ENCODE measurements around the gene AGO1. TPM values are rescaled to one million over a fixed set of nuclear protein-coding genes. Genes with fewer than 3 reads are reported as not detected.
"Not testable (repeated sequence)": the region's sequence is repeated elsewhere in the genome, so short reads cannot be mapped to it uniquely, and the experiment has no call there.

Gene AGO1
- total and polyA plus RNA-seq, 10 of the 15 experiments (the other 5 are each of a cell fraction or from before 2014, with no cell fraction given) = 1.8 to 24.0 (median 8.1) TPM

- TF ChIP-seq HDGF (IDR thresholded peaks at IDR 0.05) (no peak), MLLT1 (IDR thresholded peaks at IDR 0.05) (no peak), NRF1 (conservative IDR thresholded peaks at IDR 0.05; ENCODE audit: low read depth, low read length) (no peak), FOS (IDR thresholded peaks at IDR 0.05; ENCODE audit: borderline replicate concordance, extremely low read depth, insufficient read length) (no peak), BCL11A (IDR thresholded peaks at IDR 0.05; ENCODE audit: low read depth, low read length) (no peak)
Observed at GRCh38 chr1:35971601-35972000, 88.6 kb downstream of the AGO1 start (continued).

- DNase-seq (ENCODE audit: low read depth, low spot score); H3K27me3 ChIP-seq (replicated peaks in 1 of 2; ENCODE audit: control insufficient read depth in 2 of 2, insufficient read depth in 2 of 2, low read length in 1 of 2); FAIRE-seq; H3K4me2 ChIP-seq (ENCODE audit: control insufficient read depth, insufficient read depth); BruUV-seq (replicated peaks); H3K4me1 ChIP-seq (ENCODE audit: control insufficient read depth, insufficient read depth, low read length); H3K27ac ChIP-seq (ENCODE audit: control insufficient read depth, insufficient read depth); intact Hi-C loops (cut with micrococcal nuclease; ENCODE audit: unreplicated experiment); in situ Hi-C loops (cut with MboI); RAD21 ChIA-PET (ENCODE audit: unreplicated experiment); H3K4me3 ChIP-seq; ATAC-seq; H4K20me1 ChIP-seq (ENCODE audit: control insufficient read depth, insufficient read depth); H3K9me3 ChIP-seq (replicated peaks; ENCODE audit: control insufficient read depth, insufficient read depth, low read length); H3K9ac ChIP-seq (ENCODE audit: control insufficient read depth, insufficient read depth, low read length); H3K79me2 ChIP-seq (ENCODE audit: control insufficient read depth, insufficient read depth, low read length); CTCF ChIA-PET; H2AFZ ChIP-seq (ENCODE audit: control insufficient read depth, low read depth, low read length); POLR2A ChIA-PET; SMC1A ChIA-PET (ENCODE audit: uncharacterized antibody, unreplicated experiment): not testable (repeated sequence)
- H3K36me3 ChIP-seq (ENCODE audit: control insufficient read depth in 2 of 2, insufficient read depth in 2 of 2, low read length in 1 of 2) = peaks cover 0 to 14% of the 10 kb centered on the region in 2 experiments; a peak in 1 of 4 replicates
- WGBS (ENCODE audit: insufficient coverage, insufficient replicate concordance, low lambda C conversion rate, missing lambda C conversion rate) = 96% methylated on average over 3 of the region's 3 CpGs
Observed at GRCh38 chr1:35972631-35973030, 89.6 kb downstream of the AGO1 start.

GRCh38 chr1:35980090-35980489 lies 97.1 kb downstream of the AGO1 start:
- no peak for ATAC-seq
- ChIA-PET RAD21 (ENCODE audit: unreplicated experiment) (no interaction called here), SMC1A (ENCODE audit: uncharacterized antibody, unreplicated experiment) (no interaction called here), POLR2A (no interaction called here), CTCF (no interaction called here)
- Histone ChIP-seq H3K9ac (ENCODE audit: control insufficient read depth, insufficient read depth, low read length) (no peak overlapping the region), H3K4me1 (ENCODE audit: control insufficient read depth, insufficient read depth, low read length) (no peaks in the 10 kb centered on the region), H3K9me3 (replicated peaks; ENCODE audit: control insufficient read depth, insufficient read depth, low read length) (no peaks in the 10 kb centered on the region), H4K20me1 (ENCODE audit: control insufficient read depth, insufficient read depth) (no peaks in the 10 kb centered on the region), H3K79me2 (ENCODE audit: control insufficient read depth, insufficient read depth, low read length) (no peaks in the 10 kb centered on the region), H3K4me2 (ENCODE audit: control insufficient read depth, insufficient read depth) (no peak overlapping the region), H3K4me3 (no peak overlapping the region), H2AFZ (ENCODE audit: control insufficient read depth, low read depth, low read length) (no peak overlapping the region), H3K27ac (ENCODE audit: control insufficient read depth, insufficient read depth) (no peak overlapping the region), H3K27me3 (replicated peaks in 1 of 2; ENCODE audit: control insufficient read depth in 2 of 2, insufficient read depth in 2 of 2, low read length in 1 of 2) (no peaks in the 10 kb centered on the region), H3K36me3 (ENCODE audit: control insufficient read depth in 2 of 2, insufficient read depth in 2 of 2, low read length in 1 of 2) (peaks cover 0 to 3% of the 10 kb centered on the region in 2 experiments; a peak in 3 of 4 replicates)
- intact Hi-C loops (cut with micrococcal nuclease; ENCODE audit: unreplicated experiment) (no loop called here), in situ Hi-C loops (cut with MboI) (no loop called here)
- no peak for DNase-seq (ENCODE audit: low read depth, low spot score)
- FAIRE-seq = no peak
- no TSS peak for BruUV-seq (replicated peaks)
- TF ChIP-seq POLR2A (IDR thresholded peaks at IDR 0.05; ENCODE audit: low read depth, low read length) (no peak), JUND (IDR thresholded peaks at IDR 0.05; ENCODE audit: low read depth, low read length) (no peak), RELB (IDR thresholded peaks at IDR 0.05; ENCODE audit: low read depth) (no peak), SIN3A (IDR thresholded peaks at IDR 0.05; ENCODE audit: low read depth, low read length) (no peak), TCF3 (IDR thresholded peaks at IDR 0.05; ENCODE audit: borderline replicate concordance, insufficient read depth, low read depth, low read length) (no peak), NBN (IDR thresholded peaks at IDR 0.05) (no peak), IKZF1 (conservative IDR thresholded peaks at IDR 0.05) (no peak), SMAD1 (IDR thresholded peaks at IDR 0.05; ENCODE audit: low read depth, partially characterized antibody) (no peak), MYC (IDR thresholded peaks at IDR 0.05; ENCODE audit: insufficient read depth, insufficient read length, insufficient replicate concordance, low read length, severe bottlenecking) (no peak)
